ENCODE data around the gene KLHL29. TPM values are rescaled to one million over a fixed set of nuclear protein-coding genes. Genes with fewer than 3 reads are reported as not detected.
A peak's percentile ranks its signal among the peaks of the same experiment; 100 is the strongest.

Gene KLHL29
- total and polyA plus RNA-seq, 10 of the 15 experiments (the other 5 are each of a cell fraction or from before 2014, with no cell fraction given) = 1.4 to 19.5 (median 6.1) TPM

GRCh38 chr2:23687214-23687613 lies 302.2 kb downstream of the KLHL29 start:
- ChIA-PET POLR2A (no interaction called here), SMC1A (ENCODE audit: uncharacterized antibody, unreplicated experiment) (no interaction called here), RAD21 (ENCODE audit: unreplicated experiment) (no interaction called here), CTCF (no interaction called here)
- WGBS (ENCODE audit: insufficient coverage, insufficient replicate concordance, low lambda C conversion rate, missing lambda C conversion rate) = 72% methylated on average over 9 of the region's 9 CpGs
- Histone ChIP-seq H3K4me1 (ENCODE audit: control insufficient read depth, insufficient read depth, low read length) (no peaks in the 10 kb centered on the region), H3K27ac (ENCODE audit: control insufficient read depth, insufficient read depth) (no peak overlapping the region), H3K27me3 (replicated peaks in 1 of 2; ENCODE audit: control insufficient read depth in 2 of 2, insufficient read depth in 2 of 2, low read length in 1 of 2) (no peaks in the 10 kb centered on the region), H3K9me3 (replicated peaks; ENCODE audit: control insufficient read depth, insufficient read depth, low read length) (no peaks in the 10 kb centered on the region), H3K79me2 (ENCODE audit: control insufficient read depth, insufficient read depth, low read length) (no peaks in the 10 kb centered on the region), H3K4me2 (ENCODE audit: control insufficient read depth, insufficient read depth) (no peak overlapping the region), H3K36me3 (ENCODE audit: control insufficient read depth in 2 of 2, insufficient read depth in 2 of 2, low read length in 1 of 2) (peaks cover 0 to 4% of the 10 kb centered on the region in 2 experiments; a peak in 3 of 4 replicates), H3K4me3 (no peak overlapping the region), H2AFZ (ENCODE audit: control insufficient read depth, low read depth, low read length) (no peak overlapping the region), H3K9ac (ENCODE audit: control insufficient read depth, insufficient read depth, low read length) (no peak overlapping the region), H4K20me1 (ENCODE audit: control insufficient read depth, insufficient read depth) (no peaks in the 10 kb centered on the region)
- in situ Hi-C loops (cut with MboI) = no loop called here
- DNase-seq (ENCODE audit: low read depth, low spot score) (no peak), FAIRE-seq (no peak), ATAC-seq (no peak)
- intact Hi-C loops (cut with micrococcal nuclease; ENCODE audit: unreplicated experiment) = no loop called here
- TF ChIP-seq MTA2 (IDR thresholded peaks at IDR 0.05; ENCODE audit: low read depth) (no peak), NR2F1 (conservative IDR thresholded peaks at IDR 0.05) (no peak), SPI1 (IDR thresholded peaks at IDR 0.05; ENCODE audit: borderline replicate concordance, insufficient read depth, low read depth, low read length) (no peak), PBX3 (IDR thresholded peaks at IDR 0.05; ENCODE audit: insufficient replicate concordance, low read depth, low read length) (no peak), EGR1 (IDR thresholded peaks at IDR 0.05; ENCODE audit: borderline replicate concordance in 1 of 2, low read depth in 2 of 2, low read length in 2 of 2) (no peak), POLR2A (IDR thresholded peaks at IDR 0.05; ENCODE audit: low read depth, low read length) (peak; percentile 32; the same call in 1 of the 2 replicates), TCF3 (IDR thresholded peaks at IDR 0.05; ENCODE audit: borderline replicate concordance, insufficient read depth, low read depth, low read length) (no peak)
- BruUV-seq (replicated peaks) = no TSS peak

- H3K9ac ChIP-seq (ENCODE audit: control insufficient read depth, insufficient read depth, low read length) = no peak overlapping the region
- H2AFZ ChIP-seq (ENCODE audit: control insufficient read depth, low read depth, low read length) = no peak overlapping the region
- H3K4me2 ChIP-seq (ENCODE audit: control insufficient read depth, insufficient read depth) = no peak overlapping the region
- intact Hi-C loops (cut with micrococcal nuclease; ENCODE audit: unreplicated experiment) = no loop called here
- ATAC-seq = no peak
- ChIA-PET RAD21 (ENCODE audit: unreplicated experiment) (no interaction called here), SMC1A (ENCODE audit: uncharacterized antibody, unreplicated experiment) (no interaction called here), POLR2A (no interaction called here), CTCF (no interaction called here)
- no peak for FAIRE-seq
- no peak for DNase-seq (ENCODE audit: low read depth, low spot score)
- no peak overlapping the region for H3K27ac ChIP-seq (ENCODE audit: control insufficient read depth, insufficient read depth)
- H3K9me3 ChIP-seq (replicated peaks; ENCODE audit: control insufficient read depth, insufficient read depth, low read length) = no peaks in the 10 kb centered on the region
- H4K20me1 ChIP-seq (ENCODE audit: control insufficient read depth, insufficient read depth) = no peaks in the 10 kb centered on the region
- in situ Hi-C loops (cut with MboI) = no loop called here
- H3K4me1 ChIP-seq (ENCODE audit: control insufficient read depth, insufficient read depth, low read length) = no peaks in the 10 kb centered on the region
- TF ChIP-seq POLR2A (IDR thresholded peaks at IDR 0.05; ENCODE audit: low read depth, low read length) = peak; percentile 17; the same call in 1 of the 2 replicates
- no peak for TF ChIP-seq PML (IDR thresholded peaks at IDR 0.05; ENCODE audit: low read length)
- WGBS (ENCODE audit: insufficient coverage, insufficient replicate concordance, low lambda C conversion rate, missing lambda C conversion rate) = 88% methylated on average over 14 of the region's 14 CpGs
- H3K4me3 ChIP-seq = no peak overlapping the region
- BruUV-seq (replicated peaks) = no TSS peak
- H3K79me2 ChIP-seq (ENCODE audit: control insufficient read depth, insufficient read depth, low read length) = no peaks in the 10 kb centered on the region
- no peaks in the 10 kb centered on the region for H3K27me3 ChIP-seq (replicated peaks in 1 of 2; ENCODE audit: control insufficient read depth in 2 of 2, insufficient read depth in 2 of 2, low read length in 1 of 2)
- H3K36me3 ChIP-seq (ENCODE audit: control insufficient read depth in 2 of 2, insufficient read depth in 2 of 2, low read length in 1 of 2) = peaks cover 0 to 4% of the 10 kb centered on the region in 2 experiments; a peak in 3 of 4 replicates
Measured at GRCh38 chr2:23687713-23688112, 302.7 kb downstream of the KLHL29 start.
